HepG2 (cell line): Measurements from ENCODE around the gene FAM234B. TPM values are rescaled to one million over a fixed set of nuclear protein-coding genes. Genes with fewer than 3 reads are reported as not detected.

ENCODE experiments used
- ARID2 ChIP-seq: sonication (generic); formaldehyde crosslinking; IDR thresholded peaks from 2 replicates; pipeline ENCODE4 v1.8.1; 2022; ENCODE audit warnings: mild to moderate bottlenecking, missing genetic modification reagents, borderline replicate concordance
- CSRNP1 ChIP-seq: sonication (generic); formaldehyde crosslinking; IDR thresholded peaks from 2 replicates; pipeline ENCODE4 v1.8.1; 2023; ENCODE audit warnings: mild to moderate bottlenecking, missing genetic modification reagents
- PCBP2 ChIP-seq: fragments of 200-400 bp; formaldehyde crosslinking; optimal IDR thresholded peaks from 2 replicates; pipeline ENCODE3; 2018; ENCODE audit warnings: low read length, low read depth; ENCODE audit not compliant: poor library complexity, severe bottlenecking
- SOX13 ChIP-seq, 3 experiments: fragments of 450-650 bp in 1 of 3; sonication (generic) in 1 of 3; formaldehyde crosslinking in 1 of 3; IDR thresholded peaks in 2 of 3; conservative IDR thresholded peaks in 1 of 3; 2 replicates each; pipeline versions ENCODE4 v1.5.0 to v1.6.1; 2016 to 2020; ENCODE audit warnings: antibody characterized with exemption in 1 of 3, mild to moderate bottlenecking in 1 of 3, missing compliant biosample characterization in 1 of 3, missing genetic modification reagents in 1 of 3, moderate library complexity in 1 of 3
- SRSF1 ChIP-seq: fragments of 200-400 bp; formaldehyde crosslinking; optimal IDR thresholded peaks from 2 replicates; pipeline ENCODE3; 2017; ENCODE audit warnings: mild to moderate bottlenecking, low read depth, low read length, moderate library complexity
- ZNF326 ChIP-seq: sonication (generic); formaldehyde crosslinking; IDR thresholded peaks from 2 replicates; pipeline ENCODE4 v1.4.0; 2020; ENCODE audit warnings: missing genetic modification reagents, borderline replicate concordance
- ZNF441 ChIP-seq: sonication (generic); formaldehyde crosslinking; IDR thresholded peaks from 2 replicates; pipeline ENCODE4 v1.7.0; 2021; ENCODE audit warnings: missing genetic modification reagents, borderline replicate concordance
- ZNF512B ChIP-seq: sonication (generic); formaldehyde crosslinking; IDR thresholded peaks from 2 replicates; pipeline ENCODE4 v1.5.1; 2020; ENCODE audit warnings: missing genetic modification reagents, mild to moderate bottlenecking, borderline replicate concordance
- polyA plus RNA-seq, 8 experiments: library from polyadenylated mRNA; depleted of rRNA in 3 of 8; stranded (reverse) in 7 of 8; unstranded in 1 of 8; fragments of >200 nt; fragmentation: Illumina TruSeq in 4 of 8; extraction: Trizol in 4 of 8; gene quantifications; 2 replicates each; pipeline versions ENCODE4 v1.2.1 to v1.2.3, GENCODE V29; 2011 to 2016; ENCODE audit warnings: low read depth in 4 of 8, missing spikeins in 1 of 8, mixed read lengths in 1 of 8; ENCODE audit not compliant: insufficient read depth in 1 of 8
- total RNA-seq, 5 experiments: library from RNA; depleted of rRNA; stranded (reverse); fragments of >200 nt; fragmentation: Illumina TruSeq; extraction: Trizol; gene quantifications; 2 replicates each; pipeline ENCODE4 v1.2.3, GENCODE V29; 2016; ENCODE audit warnings: low read depth in 1 of 5
- TF ChIP-seq, protein P1 (sequence below): sonication (generic); formaldehyde crosslinking; conservative IDR thresholded peaks from 2 replicates; pipeline ENCODE4 v1.4.0; 2020; ENCODE audit warnings: missing genetic modification reagents
- TF ChIP-seq, protein P2 (sequence below): sonication (generic); formaldehyde crosslinking; IDR thresholded peaks from 2 replicates; pipeline ENCODE4 v1.8.1; 2023; ENCODE audit warnings: mild to moderate bottlenecking, missing genetic modification reagents
- TF ChIP-seq, protein P3 (sequence below): sonication (generic); formaldehyde crosslinking; IDR thresholded peaks from 2 replicates; pipeline ENCODE4 v1.4.0; 2020; ENCODE audit warnings: mild to moderate bottlenecking, missing genetic modification reagents
- TF ChIP-seq, protein P4 (sequence below): sonication (generic); formaldehyde crosslinking; IDR thresholded peaks from 2 replicates; pipeline ENCODE4 v1.5.1; 2020; ENCODE audit warnings: missing genetic modification reagents, mild to moderate bottlenecking, borderline replicate concordance

Gene FAM234B
- total and polyA plus RNA-seq, 2 of the 13 experiments (the other 11 are each of a cell fraction or from before 2014, with no cell fraction given) = 7.8 to 13.8 TPM

DNA sequence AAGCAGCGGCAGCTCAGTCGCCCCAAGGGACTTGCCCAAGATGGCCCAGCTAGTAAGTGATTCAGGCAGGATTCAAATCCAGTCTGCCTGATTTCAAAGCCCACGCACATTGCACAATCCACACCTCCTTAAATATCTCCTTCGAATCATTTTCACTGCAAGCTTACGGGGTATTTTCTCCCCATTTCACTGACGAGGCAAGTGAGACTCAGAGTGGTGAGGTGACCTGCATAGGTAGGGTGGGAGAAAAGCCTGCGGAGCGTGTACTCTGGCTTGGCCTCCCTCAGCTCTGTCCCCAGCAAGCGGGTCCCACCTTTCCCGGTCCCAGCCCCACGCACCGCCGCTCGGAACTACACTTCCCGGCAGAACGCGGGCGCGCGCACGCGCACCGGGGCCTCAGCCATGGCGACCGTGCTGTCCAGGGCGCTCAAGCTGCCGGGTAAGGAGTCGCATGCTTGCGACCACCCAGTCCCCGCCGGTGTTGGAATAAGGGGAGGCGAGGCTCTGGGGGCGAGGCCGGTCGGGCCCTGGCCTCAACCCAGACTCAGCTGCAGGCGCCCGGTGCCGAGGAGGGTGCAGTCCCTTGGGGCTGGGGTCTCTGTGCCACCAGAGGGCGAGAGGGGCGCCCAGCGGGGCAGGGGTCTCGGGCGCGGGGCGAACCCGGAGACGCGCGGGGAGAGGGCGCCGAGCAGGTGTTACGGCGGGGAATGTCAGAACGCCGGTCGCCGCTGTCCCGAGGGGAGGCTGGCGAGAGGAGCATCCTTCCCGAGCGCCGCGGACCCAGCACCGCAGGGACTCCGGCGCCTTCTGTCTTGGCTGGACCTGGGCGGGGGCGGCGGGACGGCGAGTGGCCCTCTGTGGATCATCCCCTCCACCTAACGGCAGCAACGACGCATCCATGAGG is at the start of gene FAM234B (continued):
- no peak for TF ChIP-seq PCBP2
- no peak for TF ChIP-seq ZNF326
- TF ChIP-seq ZNF512B (CRISPR knock-in tag) = peak; percentile 97; the same call in 1 of the 2 replicates
- TF ChIP-seq SRSF1 = no peak
- TF ChIP-seq CSRNP1 (CRISPR knock-in tag) = peak; percentile 61; the same call in 1 of the 2 replicates
- TF ChIP-seq ZNF441 (CRISPR knock-in tag) = peak; percentile 53; the same call in 1 of the 2 replicates
- TF ChIP-seq ARID2 = no peak; the same call in 1 of the 2 replicates
- TF ChIP-seq, protein P1, sequence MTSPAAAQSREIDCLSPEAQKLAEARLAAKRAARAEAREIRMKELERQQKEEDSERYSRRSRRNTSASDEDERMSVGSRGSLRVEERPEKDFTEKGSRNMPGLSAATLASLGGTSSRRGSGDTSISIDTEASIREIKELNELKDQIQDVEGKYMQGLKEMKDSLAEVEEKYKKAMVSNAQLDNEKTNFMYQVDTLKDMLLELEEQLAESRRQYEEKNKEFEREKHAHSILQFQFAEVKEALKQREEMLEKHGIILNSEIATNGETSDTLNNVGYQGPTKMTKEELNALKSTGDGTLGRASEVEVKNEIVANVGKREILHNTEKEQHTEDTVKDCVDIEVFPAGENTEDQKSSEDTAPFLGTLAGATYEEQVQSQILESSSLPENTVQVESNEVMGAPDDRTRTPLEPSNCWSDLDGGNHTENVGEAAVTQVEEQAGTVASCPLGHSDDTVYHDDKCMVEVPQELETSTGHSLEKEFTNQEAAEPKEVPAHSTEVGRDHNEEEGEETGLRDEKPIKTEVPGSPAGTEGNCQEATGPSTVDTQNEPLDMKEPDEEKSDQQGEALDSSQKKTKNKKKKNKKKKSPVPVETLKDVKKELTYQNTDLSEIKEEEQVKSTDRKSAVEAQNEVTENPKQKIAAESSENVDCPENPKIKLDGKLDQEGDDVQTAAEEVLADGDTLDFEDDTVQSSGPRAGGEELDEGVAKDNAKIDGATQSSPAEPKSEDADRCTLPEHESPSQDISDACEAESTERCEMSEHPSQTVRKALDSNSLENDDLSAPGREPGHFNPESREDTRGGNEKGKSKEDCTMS (CRISPR knock-in tag) = no peak
- TF ChIP-seq, protein P2, sequence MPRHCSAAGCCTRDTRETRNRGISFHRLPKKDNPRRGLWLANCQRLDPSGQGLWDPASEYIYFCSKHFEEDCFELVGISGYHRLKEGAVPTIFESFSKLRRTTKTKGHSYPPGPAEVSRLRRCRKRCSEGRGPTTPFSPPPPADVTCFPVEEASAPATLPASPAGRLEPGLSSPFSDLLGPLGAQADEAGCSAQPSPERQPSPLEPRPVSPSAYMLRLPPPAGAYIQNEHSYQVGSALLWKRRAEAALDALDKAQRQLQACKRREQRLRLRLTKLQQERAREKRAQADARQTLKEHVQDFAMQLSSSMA (CRISPR knock-in tag) = 0 out of 2 replicates have a peak, but pooled peaks have one; percentile 50
- TF ChIP-seq, protein P3, sequence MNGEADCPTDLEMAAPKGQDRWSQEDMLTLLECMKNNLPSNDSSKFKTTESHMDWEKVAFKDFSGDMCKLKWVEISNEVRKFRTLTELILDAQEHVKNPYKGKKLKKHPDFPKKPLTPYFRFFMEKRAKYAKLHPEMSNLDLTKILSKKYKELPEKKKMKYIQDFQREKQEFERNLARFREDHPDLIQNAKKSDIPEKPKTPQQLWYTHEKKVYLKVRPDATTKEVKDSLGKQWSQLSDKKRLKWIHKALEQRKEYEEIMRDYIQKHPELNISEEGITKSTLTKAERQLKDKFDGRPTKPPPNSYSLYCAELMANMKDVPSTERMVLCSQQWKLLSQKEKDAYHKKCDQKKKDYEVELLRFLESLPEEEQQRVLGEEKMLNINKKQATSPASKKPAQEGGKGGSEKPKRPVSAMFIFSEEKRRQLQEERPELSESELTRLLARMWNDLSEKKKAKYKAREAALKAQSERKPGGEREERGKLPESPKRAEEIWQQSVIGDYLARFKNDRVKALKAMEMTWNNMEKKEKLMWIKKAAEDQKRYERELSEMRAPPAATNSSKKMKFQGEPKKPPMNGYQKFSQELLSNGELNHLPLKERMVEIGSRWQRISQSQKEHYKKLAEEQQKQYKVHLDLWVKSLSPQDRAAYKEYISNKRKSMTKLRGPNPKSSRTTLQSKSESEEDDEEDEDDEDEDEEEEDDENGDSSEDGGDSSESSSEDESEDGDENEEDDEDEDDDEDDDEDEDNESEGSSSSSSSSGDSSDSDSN (CRISPR knock-in tag) = peak; percentile 58; the same call in 1 of the 2 replicates
- TF ChIP-seq, protein P4, sequence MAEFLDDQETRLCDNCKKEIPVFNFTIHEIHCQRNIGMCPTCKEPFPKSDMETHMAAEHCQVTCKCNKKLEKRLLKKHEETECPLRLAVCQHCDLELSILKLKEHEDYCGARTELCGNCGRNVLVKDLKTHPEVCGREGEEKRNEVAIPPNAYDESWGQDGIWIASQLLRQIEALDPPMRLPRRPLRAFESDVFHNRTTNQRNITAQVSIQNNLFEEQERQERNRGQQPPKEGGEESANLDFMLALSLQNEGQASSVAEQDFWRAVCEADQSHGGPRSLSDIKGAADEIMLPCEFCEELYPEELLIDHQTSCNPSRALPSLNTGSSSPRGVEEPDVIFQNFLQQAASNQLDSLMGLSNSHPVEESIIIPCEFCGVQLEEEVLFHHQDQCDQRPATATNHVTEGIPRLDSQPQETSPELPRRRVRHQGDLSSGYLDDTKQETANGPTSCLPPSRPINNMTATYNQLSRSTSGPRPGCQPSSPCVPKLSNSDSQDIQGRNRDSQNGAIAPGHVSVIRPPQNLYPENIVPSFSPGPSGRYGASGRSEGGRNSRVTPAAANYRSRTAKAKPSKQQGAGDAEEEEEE = no peak
- TF ChIP-seq SOX13 (IDR thresholded peaks at IDR 0.05) = no peak
- no peak for TF ChIP-seq SOX13 (CRISPR knock-in tag; conservative IDR thresholded peaks at IDR 0.05 in 1 of 2, IDR thresholded peaks at IDR 0.05 in 1 of 2)
